GM21390 (cell line): Measurements from ENCODE around the gene CHM.
"Not testable (repeated sequence)": the region's sequence is repeated elsewhere in the genome, so short reads cannot be mapped to it uniquely, and the experiment has no call there.

Source experiments
- ATAC-seq: cut with Tn5 transposase; IDR thresholded peaks from one replicate; pipeline ENCODE4 v1.9.1; 2021; ENCODE audit not compliant: unreplicated experiment

Gene CHM

DNA sequence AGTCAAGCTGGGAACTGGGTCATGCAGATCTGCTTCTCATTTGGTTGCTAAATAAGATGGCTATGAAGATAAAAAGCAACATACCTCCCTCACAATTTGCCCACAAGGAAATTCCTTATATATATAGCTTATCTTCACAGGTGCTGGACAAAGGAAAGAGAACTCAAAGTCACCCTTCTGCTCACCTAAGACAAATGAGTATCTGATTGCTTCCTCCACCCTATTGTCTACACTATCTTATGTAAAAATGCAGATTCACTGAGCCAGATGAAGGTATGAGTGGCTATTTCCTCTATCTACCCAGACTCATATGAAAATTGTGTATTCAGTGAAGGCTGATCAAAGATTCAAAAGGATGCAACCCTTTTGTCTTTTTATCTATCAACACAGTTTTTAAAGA lies 50.8 kb downstream of the CHM start:
- no peak for ATAC-seq

DNA sequence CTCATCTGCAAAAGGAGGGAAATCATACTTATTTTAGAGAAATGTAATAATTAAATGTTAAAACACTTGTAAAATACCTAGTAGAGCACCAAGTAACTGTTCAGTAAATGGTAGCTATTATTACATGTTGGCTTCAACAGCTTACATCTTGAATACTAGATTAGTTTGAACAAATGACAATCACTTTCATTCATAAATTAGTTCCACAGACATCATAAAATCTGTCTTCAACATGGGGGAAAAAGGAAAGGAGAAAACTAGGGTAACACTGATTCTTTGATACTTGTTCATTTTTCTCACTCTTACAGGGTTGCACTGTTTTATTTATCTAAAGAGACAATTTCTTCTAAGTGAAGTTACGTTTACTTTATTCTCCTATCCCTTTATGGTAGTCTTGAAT lies 51.7 kb downstream of the CHM start:
- ATAC-seq: no peak

DNA sequence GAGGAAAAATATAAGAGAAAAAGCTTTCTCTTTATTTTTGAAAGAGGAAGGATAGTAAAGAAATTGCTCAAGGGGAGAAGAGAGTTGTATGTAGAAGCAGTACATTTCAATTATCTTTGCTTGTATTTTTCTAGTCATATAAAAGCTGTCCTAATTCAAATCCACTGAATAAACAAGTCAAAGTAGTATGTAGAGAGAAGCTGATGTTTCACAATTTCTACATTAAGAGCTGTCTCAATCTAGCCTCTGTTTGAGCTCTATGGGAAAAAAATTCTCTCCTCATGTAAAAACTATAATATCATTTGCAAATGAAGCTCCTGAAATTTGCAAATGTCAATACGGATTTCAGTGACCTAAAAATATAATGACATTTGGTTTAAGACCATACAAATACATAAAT lies 52.6 kb downstream of the CHM start:
- no peak for ATAC-seq

GRCh38 chrX:85994228-85994627 lies 53.1 kb downstream of the CHM start:
- ATAC-seq: no peak

DNA sequence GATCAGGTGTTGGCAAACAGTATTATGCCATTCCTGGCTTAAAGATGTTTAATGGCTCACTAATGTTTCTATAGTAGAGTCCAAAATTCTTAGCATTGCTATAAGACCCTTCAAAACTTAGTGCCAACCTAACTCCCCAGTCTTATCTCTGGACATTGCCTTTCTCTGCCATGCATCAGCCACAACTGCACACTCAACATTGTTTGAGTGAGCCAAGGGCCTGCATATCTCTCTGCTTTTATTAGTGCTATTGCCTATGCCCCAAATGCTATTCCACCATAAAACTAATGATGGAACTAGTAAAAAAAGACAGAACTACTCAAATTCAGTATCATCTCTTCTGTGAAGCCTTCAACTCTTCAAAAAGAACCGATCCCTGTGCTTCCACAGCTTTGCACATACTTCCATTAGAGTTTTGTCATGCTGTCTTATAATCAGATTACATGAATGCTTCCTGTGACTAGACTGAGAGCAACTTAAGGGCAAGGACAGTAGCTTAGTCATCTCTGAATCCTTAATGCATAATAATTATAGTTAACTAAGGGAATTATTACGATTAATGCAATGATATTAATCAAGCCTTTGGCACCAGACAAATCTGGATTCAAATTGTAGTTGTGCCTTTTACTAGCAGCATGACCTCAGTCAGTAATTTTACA lies 53.7 kb downstream of the CHM start:
- no peak for ATAC-seq

DNA sequence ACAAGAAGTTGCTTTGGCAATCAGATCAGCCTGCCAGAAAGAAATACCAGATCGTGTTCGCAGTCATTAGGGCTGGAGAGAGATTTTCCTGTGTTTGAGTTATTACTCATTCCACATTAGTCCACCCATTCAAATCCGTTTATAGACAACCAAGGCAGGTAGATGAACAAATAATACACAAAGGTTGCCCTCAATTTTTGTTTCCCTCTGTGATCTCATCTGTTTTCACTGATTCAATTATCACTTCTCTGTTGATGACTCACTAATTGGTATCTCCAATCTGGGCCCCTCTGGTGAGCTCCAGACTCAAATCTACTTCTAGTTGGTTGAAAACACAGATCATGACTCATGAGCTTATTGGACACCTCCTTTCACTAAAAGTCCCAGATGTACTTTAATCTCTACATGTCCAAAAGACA lies 54.5 kb downstream of the CHM start:
- no peak for ATAC-seq

- ATAC-seq: no peak
Measured at GRCh38 chrX:85988353-85988752, 59.0 kb downstream of the CHM start.

DNA sequence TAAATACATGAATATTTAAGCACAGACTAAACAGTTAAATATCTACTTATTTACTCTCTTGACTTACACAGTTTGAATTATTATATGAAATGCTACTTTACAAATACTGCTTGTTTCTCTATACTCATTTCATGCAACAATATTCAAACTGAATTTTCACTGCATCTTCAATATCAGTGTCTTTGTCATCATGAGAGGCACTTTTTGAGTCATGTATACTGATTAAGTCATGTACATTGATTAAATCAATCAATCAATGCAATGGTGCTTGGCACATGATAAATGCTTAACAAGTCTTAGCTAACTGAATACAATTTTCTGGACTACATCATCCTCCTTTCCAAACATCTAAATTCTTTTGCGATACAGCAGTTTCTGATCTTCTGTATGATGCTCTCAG lies 67.1 kb downstream of the CHM start:
- no peak for ATAC-seq

DNA sequence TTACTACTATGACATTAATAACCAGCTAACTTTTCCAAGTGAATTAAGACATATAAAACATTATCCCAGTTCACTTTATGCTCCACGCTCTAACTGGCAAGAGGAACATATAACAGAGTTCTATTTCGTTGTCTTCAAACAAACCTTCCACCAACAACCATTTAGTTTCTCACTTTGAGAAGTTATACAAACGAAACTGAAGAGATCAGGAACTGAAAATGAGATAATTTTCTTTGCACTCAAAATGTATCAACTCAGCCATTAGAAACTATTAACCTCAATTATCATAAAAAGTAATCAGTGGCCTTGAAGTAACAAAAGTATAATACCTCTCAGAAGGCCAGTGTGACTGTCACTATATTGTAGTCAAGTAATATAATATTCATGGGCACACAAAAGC lies 70.1 kb downstream of the CHM start:
- peak; percentile 95 for ATAC-seq

GRCh38 chrX:85972351-85972750 lies 75.0 kb downstream of the CHM start:
- not testable (repeated sequence) for ATAC-seq

- no peak for ATAC-seq
Measured at GRCh38 chrX:85964744-85965143, 82.6 kb downstream of the CHM start.

GRCh38 chrX:85963736-85964135 lies 83.6 kb downstream of the CHM start:
- no peak for ATAC-seq

DNA sequence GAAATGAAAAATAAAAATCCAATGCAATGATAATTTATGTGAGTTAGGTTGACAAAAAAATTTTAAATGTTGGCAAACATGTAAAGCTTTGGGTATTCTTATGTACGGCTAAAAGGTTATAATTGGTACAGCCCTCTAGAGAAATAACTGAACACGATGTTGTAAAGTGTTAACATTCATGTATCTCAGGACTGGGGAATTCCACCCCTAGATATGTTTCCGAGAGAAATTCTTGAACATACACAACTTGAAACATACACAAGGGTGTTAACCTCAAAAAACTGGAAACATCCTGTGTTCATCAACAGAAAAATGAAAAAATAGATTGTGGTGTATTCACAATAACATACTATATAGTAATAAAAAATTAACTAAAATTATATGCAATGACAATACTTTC lies 91.8 kb downstream of the CHM start:
- no peak for ATAC-seq

DNA sequence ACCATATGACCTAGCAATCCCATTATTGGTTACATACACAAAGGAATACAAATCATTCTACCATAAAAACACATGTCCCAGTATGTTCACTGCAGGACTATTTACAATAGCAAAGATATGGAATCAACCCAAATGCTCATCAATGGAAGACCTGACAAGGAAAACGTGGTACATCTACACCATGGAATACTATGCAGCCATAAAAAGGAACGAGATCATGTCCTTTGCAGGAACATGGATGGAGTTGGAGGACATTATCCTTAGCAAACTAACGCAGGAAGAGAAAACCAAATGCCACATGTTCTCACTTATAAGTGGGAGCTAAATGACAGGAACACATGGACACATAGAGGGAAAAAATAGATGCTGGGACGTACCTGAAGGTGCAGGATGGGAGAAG lies 102.6 kb downstream of the CHM start:
- not testable (repeated sequence) for ATAC-seq

DNA sequence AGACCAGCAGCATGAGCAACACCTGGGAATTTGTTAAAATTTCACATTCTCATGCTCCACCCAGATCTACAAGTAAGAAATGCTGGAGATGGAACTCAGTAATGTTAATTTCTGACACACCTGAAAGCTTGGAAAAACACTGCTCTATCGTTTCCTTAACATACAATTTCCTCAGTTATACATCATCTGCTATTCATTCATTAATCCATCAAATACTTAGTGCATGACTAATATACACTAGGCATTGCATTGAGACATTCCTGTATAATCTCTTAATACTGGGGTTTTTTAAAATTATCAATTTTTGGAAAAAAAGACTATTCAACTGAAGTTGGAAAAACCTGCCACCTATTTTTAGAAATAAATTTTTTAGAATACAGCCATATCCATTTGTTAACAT lies 106.1 kb downstream of the CHM start:
- no peak for ATAC-seq

GRCh38 chrX:85939942-85940341 lies 107.4 kb downstream of the CHM start:
- ATAC-seq: not testable (repeated sequence)

DNA sequence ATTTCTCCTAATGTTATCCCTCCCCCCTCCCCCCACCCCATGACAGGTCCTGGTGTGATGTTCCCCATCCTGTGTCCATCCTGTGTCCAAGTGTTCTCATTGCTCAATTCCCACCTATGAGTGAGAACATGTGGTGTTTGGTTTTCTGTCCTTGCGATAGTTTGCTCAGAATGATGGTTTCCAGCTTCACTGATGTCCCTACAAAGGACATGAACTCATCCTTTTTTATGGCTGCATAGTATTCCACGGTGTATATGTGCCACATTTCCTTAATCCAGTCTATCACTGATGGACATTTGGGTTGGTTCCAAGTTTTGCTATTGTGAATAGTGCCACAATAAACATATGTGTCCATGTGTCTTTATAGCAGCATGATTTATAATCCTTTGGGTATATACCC lies 113.0 kb downstream of the CHM start:
- not testable (repeated sequence) for ATAC-seq

- ATAC-seq: no peak
Measured at GRCh38 chrX:85930099-85930498, 117.3 kb downstream of the CHM start.

GRCh38 chrX:85928606-85929005 lies 118.8 kb downstream of the CHM start:
- no peak for ATAC-seq

DNA sequence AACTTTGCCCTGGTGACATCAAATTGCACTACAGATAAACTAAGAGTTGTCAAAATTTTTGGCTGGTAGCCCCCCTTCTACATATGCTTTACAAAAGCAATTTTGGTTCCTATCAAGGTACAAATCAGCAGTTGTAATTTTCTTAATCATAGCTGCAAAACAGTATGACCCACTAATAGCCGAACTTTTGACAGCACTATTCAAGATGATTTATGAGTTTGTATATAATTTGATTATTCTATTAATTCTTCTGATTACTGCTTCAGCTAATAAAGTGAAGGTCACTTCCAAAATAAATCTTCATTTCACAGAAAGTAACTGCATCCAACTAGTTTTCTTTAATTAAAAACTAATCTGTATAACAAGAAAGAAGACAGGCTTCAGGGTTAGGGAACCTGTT lies 119.6 kb downstream of the CHM start:
- ATAC-seq: no peak

DNA sequence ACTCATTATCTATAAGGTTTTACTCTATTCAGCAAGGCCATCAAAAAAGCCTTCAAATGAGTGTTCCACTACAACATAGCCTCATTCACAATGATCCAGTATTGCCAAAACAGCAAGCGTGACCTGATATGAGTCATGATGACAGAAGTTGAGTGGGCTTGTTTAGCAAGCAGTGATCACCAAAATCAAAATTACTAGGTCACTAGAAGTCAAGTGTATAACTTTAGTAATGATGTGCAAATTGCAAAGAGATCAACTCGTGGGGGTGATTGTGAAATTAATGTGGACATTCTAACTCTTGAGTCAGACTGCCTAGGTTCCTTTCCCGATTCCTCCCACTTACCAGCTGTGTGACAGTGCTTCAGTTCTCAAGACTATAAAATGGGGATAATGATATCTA lies 124.5 kb downstream of the CHM start:
- no peak for ATAC-seq

DNA sequence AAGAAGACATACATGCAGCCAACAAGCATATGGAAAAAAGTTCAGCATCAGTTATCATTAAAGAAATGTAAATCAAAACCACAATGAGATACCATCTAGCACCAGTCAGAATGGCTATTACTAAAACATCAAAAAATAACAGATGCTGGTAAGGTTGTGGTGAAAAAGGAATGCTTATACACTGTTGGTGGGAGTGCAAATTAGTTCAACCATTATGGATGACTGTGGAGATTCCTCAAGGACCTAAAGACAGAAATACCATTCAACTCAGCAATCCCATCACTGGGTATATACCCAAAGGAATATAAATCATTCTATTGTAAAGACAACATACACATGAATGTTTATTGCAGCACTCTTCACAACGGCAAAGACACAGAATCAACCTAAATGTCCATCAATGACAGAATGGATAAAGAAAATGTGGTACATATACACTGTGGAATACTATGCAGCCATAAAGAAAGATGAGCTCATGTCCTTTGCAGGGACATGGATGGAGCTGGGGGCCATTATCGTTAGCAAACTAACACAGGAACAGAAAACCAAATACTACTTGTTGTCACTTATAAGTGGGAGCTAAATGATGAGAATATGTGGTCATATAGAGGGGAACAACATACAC lies 130.6 kb downstream of the CHM start:
- not testable (repeated sequence) for ATAC-seq

- no peak for ATAC-seq
Measured at GRCh38 chrX:85914431-85914830, 132.9 kb downstream of the CHM start.
